CD4-positive, CD25-positive, alpha-beta regulatory T cell (primary cell): Measurements from ENCODE around the gene TSHZ3. TPM values are rescaled to one million over a fixed set of nuclear protein-coding genes. Genes with fewer than 3 reads are reported as not detected.

ENCODE experiments used
- ATAC-seq, 2 donors: fragments of 150-1000 bp; cut with Tn5 transposase; one replicate each; pipeline ENCODE4 v1.10.0; 2021; ENCODE audit warnings: low read depth in 2 of 2, moderate number of reproducible peaks in 2 of 2, moderate library complexity in 1 of 2
- DNase-seq, 3 donors: peaks; one replicate each; pipeline versions ENCODE4 v3.0.0 to v3.0.0-alpha.2; 2012 to 2022; ENCODE audit warnings: mixed read lengths in 1 of 3
- H3K27ac ChIP-seq: one replicate; pipeline ENCODE4 v1.7.0; 2013; ENCODE audit warnings: mild to moderate bottlenecking, low read length; ENCODE audit not compliant: insufficient read depth, poor library complexity, severe bottlenecking
- H3K27me3 ChIP-seq: one replicate; pipeline ENCODE4 v1.7.0; 2013; ENCODE audit warnings: low read length; ENCODE audit not compliant: control insufficient read depth, insufficient read depth
- H3K36me3 ChIP-seq: one replicate; pipeline ENCODE4 v1.7.0; 2013; ENCODE audit warnings: mild to moderate bottlenecking, low read length, moderate library complexity; ENCODE audit not compliant: control insufficient read depth, insufficient read depth
- H3K4me1 ChIP-seq: 2 replicates; pipeline ENCODE4 v1.7.0; 2013; ENCODE audit warnings: mild to moderate bottlenecking, low read length; ENCODE audit not compliant: insufficient read depth, control insufficient read depth, poor library complexity, severe bottlenecking
- H3K4me3 ChIP-seq: one replicate; pipeline ENCODE4 v1.7.0; 2013; ENCODE audit warnings: low read depth, mild to moderate bottlenecking, low read length, moderate library complexity
- H3K9me3 ChIP-seq, 2 experiments: 1 replicate in 1 of 2; 2 replicates in 1 of 2; pipeline ENCODE4 v1.7.0; 2013; ENCODE audit warnings: low read length in 2 of 2, mild to moderate bottlenecking in 1 of 2, moderate library complexity in 1 of 2; ENCODE audit not compliant: control insufficient read depth in 2 of 2
- H3K27ac Mint-ChIP-seq, 3 donors: one replicate each; pipeline ENCODE4 v1.8.0; 2020 to 2022; ENCODE audit warnings: mild to moderate bottlenecking in 3 of 3, mixed read lengths in 3 of 3, moderate library complexity in 2 of 3
- H3K27me3 Mint-ChIP-seq: one replicate; pipeline ENCODE4 v1.8.0; 2022; ENCODE audit warnings: mild to moderate bottlenecking, mixed read lengths
- H3K36me3 Mint-ChIP-seq: one replicate; pipeline ENCODE4 v1.8.0; 2020; ENCODE audit warnings: mixed read lengths
- H3K4me1 Mint-ChIP-seq, 4 donors: one replicate each; pipeline ENCODE4 v1.8.0; 2020 to 2022; ENCODE audit warnings: mixed read lengths in 4 of 4, mild to moderate bottlenecking in 1 of 4
- H3K4me3 Mint-ChIP-seq, 4 donors: one replicate each; pipeline ENCODE4 v1.8.0; 2020 to 2022; ENCODE audit warnings: mild to moderate bottlenecking in 4 of 4, mixed read lengths in 4 of 4, moderate library complexity in 3 of 4
- H3K9me3 Mint-ChIP-seq, 7 donors: one replicate each; pipeline ENCODE4 v1.8.0; 2020 to 2022; ENCODE audit warnings: mixed read lengths in 7 of 7, mild to moderate bottlenecking in 3 of 7, moderate library complexity in 2 of 7
- polyA plus RNA-seq, 4 donors: library from polyadenylated mRNA; unstranded; fragments of 300-500 nt; fragmentation: Illumina TruSeq; gene quantifications; one replicate each; pipeline ENCODE4 v1.2.3, GENCODE V29; 2021
- total RNA-seq: library from RNA; stranded (reverse); gene quantifications from one replicate; pipeline ENCODE4 v1.2.3, GENCODE V29; 2022

The TSHZ3 gene
- total and polyA plus RNA-seq, 5 donors from 2014 or later: 0.24 to 2.5 (median 0.96) TPM

DNA sequence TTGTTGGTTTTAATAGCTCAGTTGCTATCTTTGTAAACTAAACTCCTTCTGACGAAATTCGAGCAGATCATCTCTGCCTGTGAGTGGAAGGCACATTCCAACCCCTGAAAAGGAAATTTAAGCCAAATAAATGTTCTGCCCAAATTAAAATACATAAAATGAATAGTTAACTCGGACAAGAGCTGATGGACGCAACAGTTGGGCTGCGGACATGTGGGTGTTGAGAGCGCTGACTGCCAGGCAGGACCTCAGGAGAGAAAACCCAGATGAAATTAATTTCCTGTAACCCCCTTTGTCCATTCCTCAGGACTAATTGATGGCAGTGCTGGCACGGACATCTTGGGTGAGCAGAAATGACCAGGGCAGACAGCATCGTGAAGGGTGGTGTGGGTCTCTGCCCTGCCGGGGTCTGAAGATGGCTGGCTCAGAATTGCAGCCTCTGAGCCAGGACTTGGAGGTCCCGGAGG is 86.5 kb downstream of the TSHZ3 start:
- Mint-ChIP-seq H3K27ac (no peak overlapping the region), H3K9me3 (peaks cover 0 to 2% (median 0%) of the 10 kb centered on the region in 7 donors), H3K4me3 (no peak overlapping the region), H3K36me3 (no peaks in the 10 kb centered on the region), H3K4me1 (peaks cover 0 to 7% (median 0%) of the 10 kb centered on the region in 4 donors), H3K27me3 (peaks cover 21% of the 10 kb centered on the region)
- Histone ChIP-seq H3K27me3 (no peaks in the 10 kb centered on the region), H3K36me3 (no peaks in the 10 kb centered on the region), H3K4me1 (no peaks in the 10 kb centered on the region), H3K27ac (no peak overlapping the region), H3K4me3 (no peak overlapping the region), H3K9me3 (no peaks in the 10 kb centered on the region)
- no peak for ATAC-seq
- DNase-seq: no peak

DNA sequence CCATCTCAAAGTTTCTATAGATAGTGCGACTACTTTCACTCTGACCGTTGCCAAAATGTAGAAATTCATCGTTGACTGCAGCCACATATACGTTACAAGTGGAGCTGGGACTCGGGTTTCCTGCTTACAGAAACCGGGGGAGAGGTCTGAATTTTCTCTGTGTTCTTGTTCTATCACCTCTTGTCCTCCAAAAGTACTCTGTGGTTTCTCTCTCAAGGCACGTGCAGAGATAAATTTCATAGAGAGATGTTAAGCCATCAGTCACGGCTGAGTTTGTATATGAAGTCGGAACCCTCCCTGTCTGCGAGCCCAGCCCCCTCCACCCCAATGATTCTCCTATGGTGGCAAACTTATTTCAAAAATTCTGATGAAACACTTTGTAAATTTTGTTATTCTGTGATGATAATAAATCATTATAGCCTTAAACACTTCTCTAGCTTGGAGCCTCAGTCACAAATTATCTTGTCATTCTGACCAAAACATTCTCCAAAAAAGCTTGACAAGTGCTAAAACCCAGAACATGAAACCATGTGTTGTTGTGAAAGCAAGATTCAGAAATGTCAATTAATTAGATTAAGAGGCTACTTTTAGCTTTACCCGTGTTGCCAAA is 87.5 kb downstream of the TSHZ3 start:
- no peak overlapping the region for H3K27ac Mint-ChIP-seq
- H3K4me3 Mint-ChIP-seq: no peak overlapping the region
- peaks cover 0 to 2% (median 0%) of the 10 kb centered on the region in 7 donors for H3K9me3 Mint-ChIP-seq
- Histone ChIP-seq H3K4me1 (no peaks in the 10 kb centered on the region), H3K9me3 (no peaks in the 10 kb centered on the region), H3K4me3 (no peak overlapping the region), H3K27ac (no peak overlapping the region), H3K36me3 (no peaks in the 10 kb centered on the region), H3K27me3 (no peaks in the 10 kb centered on the region)
- no peak for DNase-seq
- ATAC-seq: no peak
- H3K36me3 Mint-ChIP-seq: no peaks in the 10 kb centered on the region
- H3K27me3 Mint-ChIP-seq: peaks cover 21% of the 10 kb centered on the region
- H3K4me1 Mint-ChIP-seq: peaks cover 0 to 7% (median 0%) of the 10 kb centered on the region in 4 donors

DNA sequence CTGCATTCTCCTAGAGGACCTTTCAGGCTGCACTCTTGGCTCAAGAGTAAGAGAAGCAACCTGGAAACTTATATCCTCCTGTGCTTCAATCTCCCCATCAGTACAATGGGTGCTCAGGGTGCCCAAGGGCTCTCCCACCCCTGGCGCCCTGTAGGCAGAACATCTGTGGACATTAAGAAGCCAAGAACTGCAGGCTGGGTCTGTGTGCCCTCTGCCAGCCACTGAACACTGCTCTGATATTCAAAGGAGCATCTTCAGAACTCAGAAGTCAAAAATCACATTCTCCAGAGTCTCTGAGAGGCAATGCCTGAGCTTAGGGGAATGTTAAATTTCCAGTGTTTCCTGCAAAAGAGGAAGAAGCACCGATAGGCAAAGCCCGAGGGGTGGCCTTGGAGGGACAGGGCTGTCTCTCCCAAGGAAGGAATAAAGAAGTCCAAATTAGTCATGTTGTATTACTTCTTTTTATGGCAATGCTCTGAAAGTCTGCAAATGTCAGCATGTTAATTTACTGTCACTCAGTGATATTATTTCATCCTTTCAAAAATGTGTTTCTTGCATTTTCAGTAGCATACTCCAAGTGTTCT is 88.1 kb downstream of the TSHZ3 start:
- Histone ChIP-seq H3K4me1 (no peaks in the 10 kb centered on the region), H3K36me3 (no peaks in the 10 kb centered on the region), H3K4me3 (no peak overlapping the region), H3K27ac (no peak overlapping the region), H3K27me3 (no peaks in the 10 kb centered on the region), H3K9me3 (no peaks in the 10 kb centered on the region)
- H3K4me1 Mint-ChIP-seq: peaks cover 0 to 7% (median 0%) of the 10 kb centered on the region in 4 donors
- no peak for DNase-seq
- ATAC-seq: no peak
- H3K9me3 Mint-ChIP-seq: peaks cover 0 to 2% (median 0%) of the 10 kb centered on the region in 7 donors
- H3K27ac Mint-ChIP-seq: no peak overlapping the region
- H3K4me3 Mint-ChIP-seq: no peak overlapping the region
- peaks cover 21% of the 10 kb centered on the region for H3K27me3 Mint-ChIP-seq
- no peaks in the 10 kb centered on the region for H3K36me3 Mint-ChIP-seq

DNA sequence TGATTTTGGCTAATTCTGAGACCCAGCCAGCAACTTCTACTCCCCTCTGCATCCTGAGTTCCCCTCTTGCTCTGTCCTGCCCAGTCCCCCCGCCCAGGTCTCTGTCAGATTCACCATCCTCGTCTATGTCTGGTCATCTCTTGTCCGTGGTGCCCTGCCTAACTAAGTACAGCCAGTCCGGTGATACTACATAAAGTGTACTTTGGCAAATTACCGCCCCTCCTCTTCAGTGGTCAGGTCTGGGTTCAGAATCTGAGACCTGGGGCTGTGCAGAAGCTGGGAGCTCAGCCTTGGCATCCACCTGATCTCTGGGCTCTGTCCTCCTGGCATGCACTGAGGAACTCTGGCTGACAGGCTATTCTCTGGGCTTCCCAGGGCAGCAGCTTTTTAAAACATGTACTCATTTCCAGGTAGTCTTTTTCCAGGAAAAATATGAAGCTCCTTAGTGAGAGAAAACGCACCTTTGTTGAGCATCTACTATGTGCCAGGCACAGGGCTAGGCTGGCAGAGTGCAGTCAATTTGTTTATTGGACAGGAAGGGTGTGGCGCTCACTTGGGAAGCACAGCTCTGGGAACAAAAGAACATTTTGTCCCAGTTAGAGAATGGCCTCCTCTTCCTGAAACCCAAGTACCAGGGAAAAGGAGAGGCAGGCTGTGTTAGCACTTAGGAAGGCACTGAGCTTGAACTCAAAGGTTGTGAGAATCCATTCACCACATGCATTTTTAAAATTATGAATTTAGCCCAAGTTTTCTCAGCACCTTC is 88.9 kb downstream of the TSHZ3 start:
- DNase-seq (no peak), ATAC-seq (no peak)
- peaks cover 21% of the 10 kb centered on the region for H3K27me3 Mint-ChIP-seq
- peaks cover 0 to 7% (median 0%) of the 10 kb centered on the region in 4 donors for H3K4me1 Mint-ChIP-seq
- no peaks in the 10 kb centered on the region for H3K9me3 ChIP-seq
- H3K4me3 ChIP-seq: no peak overlapping the region
- H3K4me3 Mint-ChIP-seq: no peak overlapping the region
- H3K36me3 Mint-ChIP-seq: no peaks in the 10 kb centered on the region
- peaks cover 0 to 2% (median 0%) of the 10 kb centered on the region in 7 donors for H3K9me3 Mint-ChIP-seq
- H3K4me1 ChIP-seq: no peaks in the 10 kb centered on the region
- H3K27ac ChIP-seq: no peak overlapping the region
- H3K27me3 ChIP-seq: no peaks in the 10 kb centered on the region
- no peak overlapping the region for H3K27ac Mint-ChIP-seq
- no peaks in the 10 kb centered on the region for H3K36me3 ChIP-seq

DNA sequence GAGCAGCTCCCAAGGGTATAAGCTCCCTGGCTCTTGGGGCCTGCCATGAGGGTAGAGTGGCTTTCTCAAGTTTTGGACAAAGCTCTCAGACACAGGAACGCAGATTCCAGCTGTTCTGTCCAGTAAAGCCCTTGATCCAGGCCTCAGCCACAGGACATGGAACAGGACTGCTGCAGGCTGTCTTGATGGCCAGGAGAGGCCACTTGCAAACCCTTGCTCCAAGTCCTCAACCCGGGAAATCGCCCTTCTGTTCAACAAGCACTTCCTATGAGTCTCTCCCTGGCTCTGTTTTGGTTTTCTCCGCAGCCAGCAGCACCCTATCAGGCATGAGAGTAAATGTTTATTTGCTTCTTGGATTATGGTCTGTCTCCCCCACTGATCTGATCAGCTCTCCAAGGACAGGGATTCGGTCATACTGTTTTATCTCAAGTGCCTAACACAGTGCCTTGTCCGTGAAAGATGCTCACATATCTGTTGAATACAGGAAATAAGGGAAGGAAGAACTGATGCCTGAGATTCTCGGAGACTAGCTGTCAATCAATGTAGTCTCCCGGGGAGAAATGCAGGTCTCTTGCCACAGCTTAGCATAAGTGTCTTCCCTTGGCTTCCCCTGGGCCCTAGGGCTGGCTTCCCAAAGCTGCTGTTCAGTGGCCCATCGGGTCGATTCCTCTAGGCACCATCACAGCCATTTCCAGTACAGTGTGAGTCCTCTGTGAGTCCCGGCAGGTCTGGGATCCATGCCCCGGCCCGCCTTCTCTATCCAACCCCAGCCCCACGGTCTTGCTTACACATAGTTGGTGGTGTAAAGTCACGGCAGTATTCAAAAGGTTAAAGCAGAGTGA is 90.8 kb downstream of the TSHZ3 start:
- H3K36me3 ChIP-seq: no peaks in the 10 kb centered on the region
- Mint-ChIP-seq H3K27ac (no peak overlapping the region), H3K4me1 (peaks cover 0 to 11% (median 3%) of the 10 kb centered on the region in 4 donors), H3K27me3 (peaks cover 15% of the 10 kb centered on the region), H3K4me3 (no peak overlapping the region), H3K36me3 (no peaks in the 10 kb centered on the region), H3K9me3 (peaks cover 0 to 2% (median 0%) of the 10 kb centered on the region in 7 donors)
- H3K4me1 ChIP-seq: no peaks in the 10 kb centered on the region
- H3K9me3 ChIP-seq: no peaks in the 10 kb centered on the region
- no peak for DNase-seq
- H3K4me3 ChIP-seq: no peak overlapping the region
- H3K27ac ChIP-seq: no peak overlapping the region
- no peaks in the 10 kb centered on the region for H3K27me3 ChIP-seq
- ATAC-seq: no peak

DNA sequence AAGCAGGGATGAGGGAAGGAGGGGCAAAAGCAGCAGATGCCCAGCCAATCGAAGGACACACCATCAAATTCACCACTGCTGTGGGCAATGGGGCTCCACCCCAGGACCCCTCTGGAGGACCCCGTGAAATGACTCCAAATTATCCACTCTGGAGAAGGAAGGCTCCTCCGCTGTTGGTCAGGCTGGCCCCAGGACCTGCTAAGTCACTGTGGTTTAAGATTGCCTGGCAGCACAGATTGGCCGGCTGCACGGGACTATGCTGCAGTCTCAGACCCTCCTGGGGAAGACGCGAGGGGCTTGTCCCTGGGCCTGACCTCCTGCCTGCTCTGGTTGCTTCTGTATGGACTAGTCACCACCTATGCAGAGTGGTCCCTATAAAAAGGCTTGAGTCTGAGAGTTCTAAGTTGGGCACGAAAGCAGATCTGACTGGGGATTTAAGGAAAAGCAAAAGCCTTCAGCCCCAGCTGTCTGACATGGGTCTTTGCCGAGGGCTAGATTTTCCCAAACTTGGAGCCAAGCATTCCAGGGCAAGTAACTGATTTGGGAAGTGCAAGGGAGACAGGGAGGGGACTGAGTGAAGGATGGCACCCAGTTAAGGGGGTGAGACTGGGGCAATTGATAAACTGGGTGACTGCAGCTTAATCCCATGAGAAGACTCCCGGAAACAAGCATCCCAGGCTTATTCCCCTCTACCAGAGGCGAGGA is 91.7 kb downstream of the TSHZ3 start:
- no peak overlapping the region for H3K4me3 Mint-ChIP-seq
- H3K27me3 Mint-ChIP-seq: peaks cover 15% of the 10 kb centered on the region
- DNase-seq: no peak
- peak overlapping the region in 1 of 3 donors; percentile 14 for H3K27ac Mint-ChIP-seq
- no peaks in the 10 kb centered on the region for H3K27me3 ChIP-seq
- no peaks in the 10 kb centered on the region for H3K9me3 ChIP-seq
- no peaks in the 10 kb centered on the region for H3K36me3 ChIP-seq
- H3K4me1 Mint-ChIP-seq: peaks cover 0 to 11% (median 3%) of the 10 kb centered on the region in 4 donors
- no peaks in the 10 kb centered on the region for H3K36me3 Mint-ChIP-seq
- no peak overlapping the region for H3K27ac ChIP-seq
- H3K4me1 ChIP-seq: no peaks in the 10 kb centered on the region
- peaks cover 0 to 2% (median 0%) of the 10 kb centered on the region in 7 donors for H3K9me3 Mint-ChIP-seq
- no peak for ATAC-seq
- H3K4me3 ChIP-seq: no peak overlapping the region

DNA sequence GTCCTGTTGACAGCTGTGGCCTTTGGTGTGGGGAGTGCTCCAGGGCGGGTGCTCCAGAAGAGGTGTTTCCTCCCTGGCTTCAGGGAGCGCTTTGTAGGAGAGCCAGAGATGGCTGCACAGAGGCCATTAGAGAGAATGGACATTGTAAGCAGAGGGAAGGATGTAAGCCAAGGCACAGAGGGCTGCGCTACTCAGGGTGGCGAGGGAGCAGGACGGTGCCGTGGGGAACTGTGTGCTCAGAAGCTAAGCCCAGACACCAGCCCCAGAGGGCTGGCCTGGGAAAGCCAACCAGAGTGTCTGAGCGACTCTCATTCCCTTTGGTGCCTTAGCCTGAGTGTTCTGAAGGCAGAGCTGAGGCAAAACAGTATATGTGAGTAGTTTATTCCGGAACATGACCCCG is 92.2 kb downstream of the TSHZ3 start:
- no peaks in the 10 kb centered on the region for H3K27me3 ChIP-seq
- no peaks in the 10 kb centered on the region for H3K4me1 ChIP-seq
- Mint-ChIP-seq H3K36me3 (no peaks in the 10 kb centered on the region), H3K4me3 (no peak overlapping the region), H3K4me1 (peaks cover 0 to 11% (median 3%) of the 10 kb centered on the region in 4 donors), H3K27ac (no peak overlapping the region), H3K9me3 (peaks cover 0 to 2% (median 0%) of the 10 kb centered on the region in 7 donors), H3K27me3 (peaks cover 14% of the 10 kb centered on the region)
- no peak for ATAC-seq
- no peak for DNase-seq
- no peaks in the 10 kb centered on the region for H3K36me3 ChIP-seq
- H3K4me3 ChIP-seq: no peak overlapping the region
- no peak overlapping the region for H3K27ac ChIP-seq
- no peaks in the 10 kb centered on the region for H3K9me3 ChIP-seq
